ENCODE measurements around the gene WNT7B. TPM values are rescaled to one million over a fixed set of nuclear protein-coding genes. Genes with fewer than 3 reads are reported as not detected.

The WNT7B gene
- total RNA-seq, 4 donors from 2014 or later: not detected

- TF ChIP-seq CTCF (IDR thresholded peaks at IDR 0.05) (no peak), POLR2A (IDR thresholded peaks at IDR 0.05) (no peak)
- no peak for DNase-seq
Measured at GRCh38 chr22:45966320-45966894, 10.6 kb downstream of the WNT7B start.

GRCh38 chr22:45965563-45965962 lies 11.4 kb downstream of the WNT7B start:
- H3K27me3 ChIP-seq: peaks cover 0 to under 1% of the 10 kb centered on the region in 2 donors
- no peak overlapping the region for H3K4me3 ChIP-seq
- no peak for TF ChIP-seq CTCF (IDR thresholded peaks at IDR 0.05)
- no peak for TF ChIP-seq POLR2A (IDR thresholded peaks at IDR 0.05)
- DNase-seq: no peak
- no peaks in the 10 kb centered on the region for H3K4me1 ChIP-seq
- H3K36me3 ChIP-seq: no peaks in the 10 kb centered on the region
- no peak overlapping the region for H3K27ac ChIP-seq
- no peaks in the 10 kb centered on the region for H3K9me3 ChIP-seq

More at GRCh38 chr22:45966320-45966894, 10.6 kb downstream of the WNT7B start:
- H3K4me3 ChIP-seq: no peak overlapping the region
- no peaks in the 10 kb centered on the region for H3K36me3 ChIP-seq
- no peaks in the 10 kb centered on the region for H3K9me3 ChIP-seq
- no peak overlapping the region for H3K27ac ChIP-seq
- peaks cover 0 to 8% (median 0%) of the 10 kb centered on the region in 4 donors for H3K4me1 ChIP-seq
- peaks cover 0 to 9% of the 10 kb centered on the region in 2 donors for H3K27me3 ChIP-seq

GRCh38 chr22:45964926-45965527 lies 11.9 kb downstream of the WNT7B start:
- Histone ChIP-seq H3K27me3 (no peaks in the 10 kb centered on the region), H3K27ac (no peak overlapping the region), H3K9me3 (no peaks in the 10 kb centered on the region), H3K4me3 (no peak overlapping the region), H3K4me1 (no peaks in the 10 kb centered on the region), H3K36me3 (no peaks in the 10 kb centered on the region)
- DNase-seq: no peak
- TF ChIP-seq POLR2A (IDR thresholded peaks at IDR 0.05) (no peak), CTCF (IDR thresholded peaks at IDR 0.05) (no peak)

- DNase-seq: no peak
- H3K9me3 ChIP-seq: no peaks in the 10 kb centered on the region
- H3K4me1 ChIP-seq: no peaks in the 10 kb centered on the region
- no peaks in the 10 kb centered on the region for H3K27me3 ChIP-seq
- TF ChIP-seq CTCF (IDR thresholded peaks at IDR 0.05) (no peak), POLR2A (IDR thresholded peaks at IDR 0.05) (no peak)
- no peak overlapping the region for H3K27ac ChIP-seq
- no peaks in the 10 kb centered on the region for H3K36me3 ChIP-seq
- no peak overlapping the region for H3K4me3 ChIP-seq
Measured at GRCh38 chr22:45964372-45964771, 12.6 kb downstream of the WNT7B start.

GRCh38 chr22:45963821-45964220 lies 13.1 kb downstream of the WNT7B start:
- DNase-seq: no peak
- TF ChIP-seq CTCF (IDR thresholded peaks at IDR 0.05) (no peak), POLR2A (IDR thresholded peaks at IDR 0.05) (no peak)
- Histone ChIP-seq H3K36me3 (no peaks in the 10 kb centered on the region), H3K4me3 (no peak overlapping the region), H3K27ac (no peak overlapping the region), H3K4me1 (no peaks in the 10 kb centered on the region), H3K9me3 (no peaks in the 10 kb centered on the region), H3K27me3 (no peaks in the 10 kb centered on the region)

Measured in Peyer's patch (tissue), 4 donors.